ENCODE measurements around the gene CLIC5.

GRCh38 chr6:46012834-46013233, 2.8 kb downstream of the CLIC5 start:
- TF ChIP-seq CTCF (IDR thresholded peaks at IDR 0.05): no peak
- TF ChIP-seq POLR2AphosphoS5 (IDR thresholded peaks at IDR 0.05): no peak

Data from suprapubic skin (tissue), 3 donors.